HTERT RPE-1 (cell line): ENCODE results near the gene THRB.

ENCODE experiments used
- in situ Hi-C: fragments of 300-500 bp; cut with MboI; formaldehyde crosslinking; loops from 4 replicates; pipeline ENCODE4 v1.14.3; 2020; ENCODE audit warnings: low sequenced_read_pairs

The THRB gene

GRCh38 chr3:24513463-24513862 is 18.8 kb upstream of the THRB start:
- in situ Hi-C loops: no loop called here

- in situ Hi-C loops: no loop called here
Measured at GRCh38 chr3:24512564-24513197, 18.0 kb upstream of the THRB start.

- in situ Hi-C loops: no loop called here
Measured at GRCh38 chr3:24510030-24510648, 15.5 kb upstream of the THRB start.

- in situ Hi-C loops: no loop called here
Measured at GRCh38 chr3:24508423-24508839, 13.8 kb upstream of the THRB start.

- in situ Hi-C loops: no loop called here
Measured at GRCh38 chr3:24507776-24508422, 13.2 kb upstream of the THRB start.

GRCh38 chr3:24506966-24507775 is 12.5 kb upstream of the THRB start:
- in situ Hi-C loops: no loop called here

GRCh38 chr3:24505691-24506550 is 11.3 kb upstream of the THRB start:
- in situ Hi-C loops: no loop called here

- in situ Hi-C loops: no loop called here
Measured at GRCh38 chr3:24504772-24505171, 10.1 kb upstream of the THRB start.

GRCh38 chr3:24503616-24504113 is 9.0 kb upstream of the THRB start:
- in situ Hi-C loops: no loop called here

GRCh38 chr3:24502690-24503089 is 8.0 kb upstream of the THRB start:
- in situ Hi-C loops: no loop called here

- in situ Hi-C loops: no loop called here
Measured at GRCh38 chr3:24500806-24501205, 6.2 kb upstream of the THRB start.

GRCh38 chr3:24499991-24500390 is 5.3 kb upstream of the THRB start:
- in situ Hi-C loops: no loop called here

- in situ Hi-C loops: no loop called here
Measured at GRCh38 chr3:24498796-24499195, 4.1 kb upstream of the THRB start.

GRCh38 chr3:24498391-24498790 is 3.7 kb upstream of the THRB start:
- in situ Hi-C loops: no loop called here

GRCh38 chr3:24497942-24498341 is 3.3 kb upstream of the THRB start:
- in situ Hi-C loops: no loop called here

- in situ Hi-C loops: no loop called here
Measured at GRCh38 chr3:24496529-24497482, 2.2 kb upstream of the THRB start.

- in situ Hi-C loops: no loop called here
Measured at GRCh38 chr3:24495326-24495994, 810 bp upstream of the THRB start.

GRCh38 chr3:24493746-24494617 is 668 bp downstream of the THRB start:
- in situ Hi-C loops: no loop called here
